ENCODE measurements around the gene PRPSAP1.

The PRPSAP1 gene

DNA sequence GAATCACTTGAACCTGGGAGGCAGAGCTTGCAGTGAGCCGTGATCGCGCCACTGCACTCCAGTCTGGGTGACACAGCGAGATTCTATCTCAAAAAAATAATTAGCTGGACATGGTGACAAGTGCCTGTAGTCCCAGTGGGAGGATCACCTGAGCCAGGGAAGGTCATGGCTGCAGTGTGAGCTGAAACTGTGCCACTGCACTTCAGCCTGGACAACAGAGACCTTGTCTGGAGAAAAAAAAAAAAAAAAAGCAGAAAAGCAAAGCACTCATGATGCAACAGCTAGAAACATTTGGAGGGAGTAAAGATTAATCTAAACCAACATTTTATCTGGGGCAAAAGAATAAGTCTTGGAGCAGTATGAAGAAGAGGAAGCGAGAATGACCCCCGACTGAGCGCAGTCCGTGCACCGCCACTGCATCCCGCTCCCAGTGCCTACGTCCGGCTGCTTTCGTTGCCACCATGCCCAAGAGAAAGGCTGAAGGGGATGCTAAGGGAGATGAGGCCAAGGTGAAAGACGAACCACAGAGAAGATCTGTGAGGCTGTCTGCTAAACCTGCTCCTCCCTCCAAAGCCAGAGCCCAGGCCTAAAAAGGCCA lies 8.2 kb downstream of the PRPSAP1 start:
- ATAC-seq = no peak
- no peak for TF ChIP-seq GLIS3 (CRISPR knock-in tag; IDR thresholded peaks at IDR 0.05)
- no peak for TF ChIP-seq BACH2 (CRISPR knock-in tag; IDR thresholded peaks at IDR 0.05; ENCODE audit: borderline replicate concordance)
- TF ChIP-seq, protein P1, sequence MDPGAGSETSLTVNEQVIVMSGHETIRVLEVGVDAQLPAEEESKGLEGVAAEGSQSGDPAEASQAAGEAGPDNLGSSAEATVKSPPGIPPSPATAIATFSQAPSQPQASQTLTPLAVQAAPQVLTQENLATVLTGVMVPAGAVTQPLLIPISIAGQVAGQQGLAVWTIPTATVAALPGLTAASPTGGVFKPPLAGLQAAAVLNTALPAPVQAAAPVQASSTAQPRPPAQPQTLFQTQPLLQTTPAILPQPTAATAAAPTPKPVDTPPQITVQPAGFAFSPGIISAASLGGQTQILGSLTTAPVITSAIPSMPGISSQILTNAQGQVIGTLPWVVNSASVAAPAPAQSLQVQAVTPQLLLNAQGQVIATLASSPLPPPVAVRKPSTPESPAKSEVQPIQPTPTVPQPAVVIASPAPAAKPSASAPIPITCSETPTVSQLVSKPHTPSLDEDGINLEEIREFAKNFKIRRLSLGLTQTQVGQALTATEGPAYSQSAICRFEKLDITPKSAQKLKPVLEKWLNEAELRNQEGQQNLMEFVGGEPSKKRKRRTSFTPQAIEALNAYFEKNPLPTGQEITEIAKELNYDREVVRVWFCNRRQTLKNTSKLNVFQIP (CRISPR knock-in tag; IDR thresholded peaks at IDR 0.05; ENCODE audit: borderline replicate concordance, low read depth) = no peak
- TF ChIP-seq, protein P2, sequence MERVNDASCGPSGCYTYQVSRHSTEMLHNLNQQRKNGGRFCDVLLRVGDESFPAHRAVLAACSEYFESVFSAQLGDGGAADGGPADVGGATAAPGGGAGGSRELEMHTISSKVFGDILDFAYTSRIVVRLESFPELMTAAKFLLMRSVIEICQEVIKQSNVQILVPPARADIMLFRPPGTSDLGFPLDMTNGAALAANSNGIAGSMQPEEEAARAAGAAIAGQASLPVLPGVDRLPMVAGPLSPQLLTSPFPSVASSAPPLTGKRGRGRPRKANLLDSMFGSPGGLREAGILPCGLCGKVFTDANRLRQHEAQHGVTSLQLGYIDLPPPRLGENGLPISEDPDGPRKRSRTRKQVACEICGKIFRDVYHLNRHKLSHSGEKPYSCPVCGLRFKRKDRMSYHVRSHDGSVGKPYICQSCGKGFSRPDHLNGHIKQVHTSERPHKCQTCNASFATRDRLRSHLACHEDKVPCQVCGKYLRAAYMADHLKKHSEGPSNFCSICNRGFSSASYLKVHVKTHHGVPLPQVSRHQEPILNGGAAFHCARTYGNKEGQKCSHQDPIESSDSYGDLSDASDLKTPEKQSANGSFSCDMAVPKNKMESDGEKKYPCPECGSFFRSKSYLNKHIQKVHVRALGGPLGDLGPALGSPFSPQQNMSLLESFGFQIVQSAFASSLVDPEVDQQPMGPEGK (CRISPR knock-in tag; IDR thresholded peaks at IDR 0.05; ENCODE audit: borderline replicate concordance) = no peak
- TF ChIP-seq TCF4 (CRISPR knock-in tag; IDR thresholded peaks at IDR 0.05; ENCODE audit: borderline replicate concordance) = no peak
- TF ChIP-seq PPARA (CRISPR knock-in tag; IDR thresholded peaks at IDR 0.05; ENCODE audit: borderline replicate concordance) = no peak
- no peak for TF ChIP-seq ARNTL (CRISPR knock-in tag; IDR thresholded peaks at IDR 0.05; ENCODE audit: borderline replicate concordance, low read depth)
- no peak for TF ChIP-seq ZNF565 (CRISPR knock-in tag; conservative IDR thresholded peaks at IDR 0.05; ENCODE audit: low read depth)
- TF ChIP-seq OSR1 (CRISPR knock-in tag; IDR thresholded peaks at IDR 0.05) = no peak
- no peak for TF ChIP-seq CSDC2 (CRISPR knock-in tag; IDR thresholded peaks at IDR 0.05)
- TF ChIP-seq, protein P3, sequence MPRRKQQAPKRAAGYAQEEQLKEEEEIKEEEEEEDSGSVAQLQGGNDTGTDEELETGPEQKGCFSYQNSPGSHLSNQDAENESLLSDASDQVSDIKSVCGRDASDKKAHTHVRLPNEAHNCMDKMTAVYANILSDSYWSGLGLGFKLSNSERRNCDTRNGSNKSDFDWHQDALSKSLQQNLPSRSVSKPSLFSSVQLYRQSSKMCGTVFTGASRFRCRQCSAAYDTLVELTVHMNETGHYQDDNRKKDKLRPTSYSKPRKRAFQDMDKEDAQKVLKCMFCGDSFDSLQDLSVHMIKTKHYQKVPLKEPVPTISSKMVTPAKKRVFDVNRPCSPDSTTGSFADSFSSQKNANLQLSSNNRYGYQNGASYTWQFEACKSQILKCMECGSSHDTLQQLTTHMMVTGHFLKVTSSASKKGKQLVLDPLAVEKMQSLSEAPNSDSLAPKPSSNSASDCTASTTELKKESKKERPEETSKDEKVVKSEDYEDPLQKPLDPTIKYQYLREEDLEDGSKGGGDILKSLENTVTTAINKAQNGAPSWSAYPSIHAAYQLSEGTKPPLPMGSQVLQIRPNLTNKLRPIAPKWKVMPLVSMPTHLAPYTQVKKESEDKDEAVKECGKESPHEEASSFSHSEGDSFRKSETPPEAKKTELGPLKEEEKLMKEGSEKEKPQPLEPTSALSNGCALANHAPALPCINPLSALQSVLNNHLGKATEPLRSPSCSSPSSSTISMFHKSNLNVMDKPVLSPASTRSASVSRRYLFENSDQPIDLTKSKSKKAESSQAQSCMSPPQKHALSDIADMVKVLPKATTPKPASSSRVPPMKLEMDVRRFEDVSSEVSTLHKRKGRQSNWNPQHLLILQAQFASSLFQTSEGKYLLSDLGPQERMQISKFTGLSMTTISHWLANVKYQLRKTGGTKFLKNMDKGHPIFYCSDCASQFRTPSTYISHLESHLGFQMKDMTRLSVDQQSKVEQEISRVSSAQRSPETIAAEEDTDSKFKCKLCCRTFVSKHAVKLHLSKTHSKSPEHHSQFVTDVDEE (CRISPR knock-in tag; IDR thresholded peaks at IDR 0.05) = no peak
- no peak for TF ChIP-seq TOX (CRISPR knock-in tag; IDR thresholded peaks at IDR 0.05; ENCODE audit: borderline replicate concordance)
- TF ChIP-seq ZC3H10 (CRISPR knock-in tag; IDR thresholded peaks at IDR 0.05) = no peak
- TF ChIP-seq ZNF70 (CRISPR knock-in tag; IDR thresholded peaks at IDR 0.05) = no peak
- TF ChIP-seq ISL1 (CRISPR knock-in tag; IDR thresholded peaks at IDR 0.05) = no peak
- TF ChIP-seq RARB (CRISPR knock-in tag; IDR thresholded peaks at IDR 0.05) = no peak
- no peak for TF ChIP-seq SNAI2 (CRISPR knock-in tag; IDR thresholded peaks at IDR 0.05)
- no peak for TF ChIP-seq ESRRG (CRISPR knock-in tag; IDR thresholded peaks at IDR 0.05)

DNA sequence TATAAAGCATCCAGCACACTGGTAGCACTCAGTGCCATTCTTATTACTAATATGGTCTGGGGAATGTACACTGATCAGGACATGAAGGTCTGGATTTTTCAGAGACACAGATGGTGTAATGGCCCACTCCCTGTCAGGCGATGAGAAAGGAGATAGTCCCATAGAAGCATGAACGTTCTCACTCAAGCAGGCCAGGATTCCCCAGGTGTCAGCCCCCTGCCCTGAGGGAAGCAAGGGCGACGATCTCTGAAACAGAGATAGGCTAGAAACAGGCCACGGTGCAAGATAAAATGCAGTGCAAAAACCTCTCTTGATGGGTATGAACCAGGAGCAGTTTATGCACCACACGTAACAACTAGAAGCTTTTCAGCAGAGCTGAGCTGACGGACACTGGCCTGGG lies 10.6 kb downstream of the PRPSAP1 start:
- no peak for ATAC-seq

More for the DNA sequence above, 10.6 kb downstream of the PRPSAP1 start:
- TF ChIP-seq ARNTL (CRISPR knock-in tag; IDR thresholded peaks at IDR 0.05; ENCODE audit: borderline replicate concordance, low read depth) (no peak), ZFP30 (CRISPR knock-in tag; IDR thresholded peaks at IDR 0.05) (no peak), ZNF8 (CRISPR knock-in tag; IDR thresholded peaks at IDR 0.05) (no peak), TCF4 (CRISPR knock-in tag; IDR thresholded peaks at IDR 0.05; ENCODE audit: borderline replicate concordance) (no peak), ISL1 (CRISPR knock-in tag; IDR thresholded peaks at IDR 0.05) (no peak), RARB (CRISPR knock-in tag; IDR thresholded peaks at IDR 0.05) (no peak)
- TF ChIP-seq, protein P4, sequence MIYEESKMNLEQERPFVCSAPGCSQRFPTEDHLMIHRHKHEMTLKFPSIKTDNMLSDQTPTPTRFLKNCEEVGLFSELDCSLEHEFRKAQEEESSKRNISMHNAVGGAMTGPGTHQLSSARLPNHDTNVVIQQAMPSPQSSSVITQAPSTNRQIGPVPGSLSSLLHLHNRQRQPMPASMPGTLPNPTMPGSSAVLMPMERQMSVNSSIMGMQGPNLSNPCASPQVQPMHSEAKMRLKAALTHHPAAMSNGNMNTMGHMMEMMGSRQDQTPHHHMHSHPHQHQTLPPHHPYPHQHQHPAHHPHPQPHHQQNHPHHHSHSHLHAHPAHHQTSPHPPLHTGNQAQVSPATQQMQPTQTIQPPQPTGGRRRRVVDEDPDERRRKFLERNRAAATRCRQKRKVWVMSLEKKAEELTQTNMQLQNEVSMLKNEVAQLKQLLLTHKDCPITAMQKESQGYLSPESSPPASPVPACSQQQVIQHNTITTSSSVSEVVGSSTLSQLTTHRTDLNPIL (CRISPR knock-in tag; IDR thresholded peaks at IDR 0.05; ENCODE audit: low read depth) = no peak
- TF ChIP-seq, protein P1 (CRISPR knock-in tag; IDR thresholded peaks at IDR 0.05; ENCODE audit: borderline replicate concordance, low read depth) = no peak
- TF ChIP-seq, protein P2 (CRISPR knock-in tag; IDR thresholded peaks at IDR 0.05; ENCODE audit: borderline replicate concordance) = no peak
- TF ChIP-seq, protein P5, sequence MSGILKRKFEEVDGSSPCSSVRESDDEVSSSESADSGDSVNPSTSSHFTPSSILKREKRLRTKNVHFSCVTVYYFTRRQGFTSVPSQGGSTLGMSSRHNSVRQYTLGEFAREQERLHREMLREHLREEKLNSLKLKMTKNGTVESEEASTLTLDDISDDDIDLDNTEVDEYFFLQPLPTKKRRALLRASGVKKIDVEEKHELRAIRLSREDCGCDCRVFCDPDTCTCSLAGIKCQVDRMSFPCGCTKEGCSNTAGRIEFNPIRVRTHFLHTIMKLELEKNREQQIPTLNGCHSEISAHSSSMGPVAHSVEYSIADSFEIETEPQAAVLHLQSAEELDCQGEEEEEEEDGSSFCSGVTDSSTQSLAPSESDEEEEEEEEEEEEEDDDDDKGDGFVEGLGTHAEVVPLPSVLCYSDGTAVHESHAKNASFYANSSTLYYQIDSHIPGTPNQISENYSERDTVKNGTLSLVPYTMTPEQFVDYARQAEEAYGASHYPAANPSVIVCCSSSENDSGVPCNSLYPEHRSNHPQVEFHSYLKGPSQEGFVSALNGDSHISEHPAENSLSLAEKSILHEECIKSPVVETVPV (CRISPR knock-in tag; IDR thresholded peaks at IDR 0.05) = no peak
- TF ChIP-seq, protein P3 (CRISPR knock-in tag; IDR thresholded peaks at IDR 0.05) = no peak

All from SK-N-SH treated with all-trans-retinoic acid at 6 μM for 48 hours (cell line).